Dermis blood vessel endothelial cell (primary cell): ENCODE measurements around the gene TRNP1. TPM values are rescaled to one million over a fixed set of nuclear protein-coding genes. Genes with fewer than 3 reads are reported as not detected.

ENCODE experiments used
- DNase-seq: peaks from one replicate; pipeline ENCODE4 v3.0.0; 2010
- total RNA-seq: library from RNA; depleted of rRNA; stranded (reverse); fragments of >200 nt; gene quantifications from 2 replicates; pipeline ENCODE4 v1.2.3, GENCODE V29; 2014

The TRNP1 gene
- total RNA-seq, 1 donor from 2014 or later: 4.8 TPM

DNA sequence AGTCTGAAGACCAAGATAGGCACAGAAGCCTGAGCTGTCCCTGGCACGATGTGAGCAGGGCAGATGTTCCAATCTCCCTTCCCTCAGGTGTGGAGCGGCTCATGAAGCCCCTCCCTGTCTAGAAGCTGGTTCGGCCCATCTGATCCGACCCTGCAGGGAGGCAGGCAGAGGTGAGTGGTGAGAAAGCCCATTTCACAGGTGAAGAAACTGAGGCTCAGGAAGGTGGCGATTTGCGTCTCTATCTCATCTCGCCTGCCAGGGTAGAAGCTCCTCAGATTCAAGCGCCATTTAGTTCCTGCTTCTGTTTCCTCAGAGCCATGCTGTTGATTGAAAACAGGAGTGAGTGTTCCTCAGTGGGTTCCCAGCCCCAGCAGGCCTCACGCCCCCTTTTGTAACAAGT is 36.0 kb downstream of the TRNP1 start:
- DNase-seq: no peak

DNA sequence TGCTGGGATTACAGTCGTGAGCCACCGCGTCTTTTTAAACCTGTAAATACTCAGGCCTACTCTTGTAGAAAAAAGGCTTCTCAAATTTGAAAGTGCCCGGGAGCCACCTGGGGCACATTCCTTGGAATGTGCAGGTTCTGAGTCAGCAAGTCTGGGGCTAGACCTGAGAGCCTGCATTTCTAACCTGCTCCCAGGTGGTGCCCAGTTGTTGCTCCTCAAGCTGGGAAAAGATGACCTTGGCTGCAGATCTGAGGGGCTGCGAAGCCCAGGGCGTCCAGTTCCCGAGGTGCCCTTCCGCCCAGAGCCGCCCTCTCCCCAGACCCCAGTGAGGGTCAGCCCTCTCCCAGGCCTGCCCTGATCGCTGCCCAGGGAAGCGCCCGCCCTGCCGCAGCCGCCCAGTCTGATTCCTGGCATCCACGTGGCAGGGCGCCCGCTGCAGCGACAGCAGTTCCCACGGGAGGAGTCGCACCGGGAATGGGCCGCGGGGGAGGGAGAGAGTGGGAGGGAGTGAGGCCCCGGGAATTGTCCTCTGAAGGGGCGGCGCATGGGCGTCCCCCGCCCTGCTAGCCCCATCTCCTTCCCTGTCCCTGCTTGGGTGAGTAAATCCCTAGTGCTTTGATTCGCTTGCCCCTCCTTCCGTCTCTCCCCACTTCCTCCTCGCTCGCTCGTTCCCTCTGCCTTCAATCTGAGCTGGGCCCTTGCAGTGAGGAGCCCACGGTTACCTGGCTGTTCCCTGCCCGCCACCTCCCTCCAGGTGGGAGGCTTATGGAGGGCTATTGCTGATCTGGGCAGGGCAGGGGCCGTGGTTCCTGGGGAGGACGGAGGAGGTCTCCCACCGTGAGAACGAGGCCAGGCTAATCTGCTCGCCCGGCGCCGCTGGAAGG is 38.0 kb downstream of the TRNP1 start:
- peak; percentile 66 for DNase-seq

DNA sequence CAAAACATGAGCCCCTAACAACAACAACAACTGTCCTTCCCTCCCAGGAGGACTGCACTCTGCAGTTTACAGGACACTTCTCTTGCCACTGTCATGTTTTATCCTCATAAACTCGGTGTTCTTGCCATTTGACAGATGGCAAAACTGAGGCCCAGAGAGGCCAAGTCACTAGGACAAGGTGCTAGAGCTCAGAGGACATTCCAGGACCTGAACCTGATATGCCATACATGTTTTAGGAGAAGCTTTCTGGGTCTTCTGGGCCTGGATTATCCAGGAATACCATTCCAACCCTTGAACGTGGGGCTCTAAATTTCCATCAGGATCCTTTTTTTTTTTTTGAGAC is 38.6 kb downstream of the TRNP1 start:
- no peak for DNase-seq

DNA sequence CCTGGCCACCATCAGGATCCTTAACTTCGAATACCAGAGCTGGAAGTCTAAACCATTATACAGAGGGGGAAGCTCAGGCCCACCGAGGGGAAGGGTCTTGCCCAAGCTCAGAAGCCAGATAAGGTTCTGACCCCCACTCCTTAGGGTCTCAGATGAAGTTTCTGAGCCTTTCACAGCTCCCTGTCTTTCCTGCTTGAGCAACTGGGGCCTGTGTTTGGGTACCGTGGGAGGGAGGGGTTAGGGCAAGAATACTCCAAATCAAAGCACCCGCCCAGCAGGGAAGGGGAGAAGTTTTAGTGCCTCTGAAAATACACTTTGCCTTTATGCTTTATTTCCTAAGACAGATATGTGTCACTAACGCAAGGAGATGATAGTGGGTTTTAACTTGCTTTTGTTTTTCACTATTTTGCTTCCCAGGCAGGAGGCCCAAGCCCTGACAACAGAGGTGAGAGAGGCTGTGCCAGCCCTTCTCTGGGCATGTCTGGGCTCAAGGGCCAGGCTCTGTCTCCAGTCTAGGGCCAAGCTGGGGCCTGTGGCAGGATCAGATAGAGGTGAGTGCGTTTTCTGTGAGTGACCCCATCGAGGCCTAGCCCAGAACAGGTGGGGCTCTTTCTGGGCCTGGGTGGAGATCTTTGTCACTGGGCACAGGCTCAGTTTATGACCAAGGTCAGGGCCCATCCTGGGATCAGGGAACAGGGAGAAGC is 39.7 kb downstream of the TRNP1 start:
- no peak for DNase-seq

DNA sequence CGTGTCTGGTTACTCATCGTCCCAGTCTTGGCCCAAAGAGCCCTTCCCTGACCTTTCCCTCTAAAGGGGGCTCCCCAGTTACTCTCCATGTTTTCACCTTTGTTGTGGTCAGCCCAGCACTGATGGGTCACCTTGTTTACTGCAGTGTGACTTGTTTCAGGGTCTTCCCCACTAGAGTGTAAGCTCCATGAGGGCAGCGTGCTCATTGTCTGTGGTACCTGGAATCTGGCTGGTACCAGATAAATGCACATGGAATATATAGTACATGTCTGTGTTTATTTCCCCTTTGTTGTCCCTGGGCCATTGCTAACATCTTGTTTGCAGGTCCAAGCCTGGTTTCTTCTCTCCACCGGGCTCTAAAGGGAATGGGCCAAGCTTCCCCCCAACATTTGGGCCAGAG is 41.9 kb downstream of the TRNP1 start:
- no peak for DNase-seq

DNA sequence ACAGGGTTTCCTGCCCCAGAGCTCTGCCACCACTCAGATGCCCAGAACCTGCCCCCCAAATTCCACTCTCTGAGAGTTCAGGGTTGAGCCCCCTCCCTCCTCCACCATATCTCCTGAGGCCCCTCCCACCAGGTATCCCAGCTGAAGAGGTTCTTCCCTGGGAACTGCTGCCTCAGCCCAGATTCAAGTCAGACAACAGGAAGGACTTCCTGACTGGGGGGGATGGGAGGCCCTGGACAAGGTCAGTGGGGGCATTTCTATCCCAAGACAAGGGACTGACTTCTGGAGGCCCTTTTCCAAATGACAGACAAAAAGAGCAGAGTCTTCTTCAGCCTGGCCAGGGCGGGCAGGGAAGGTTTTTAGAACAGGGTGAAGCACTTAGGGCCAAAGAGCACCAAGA is 43.2 kb downstream of the TRNP1 start:
- no peak for DNase-seq

DNA sequence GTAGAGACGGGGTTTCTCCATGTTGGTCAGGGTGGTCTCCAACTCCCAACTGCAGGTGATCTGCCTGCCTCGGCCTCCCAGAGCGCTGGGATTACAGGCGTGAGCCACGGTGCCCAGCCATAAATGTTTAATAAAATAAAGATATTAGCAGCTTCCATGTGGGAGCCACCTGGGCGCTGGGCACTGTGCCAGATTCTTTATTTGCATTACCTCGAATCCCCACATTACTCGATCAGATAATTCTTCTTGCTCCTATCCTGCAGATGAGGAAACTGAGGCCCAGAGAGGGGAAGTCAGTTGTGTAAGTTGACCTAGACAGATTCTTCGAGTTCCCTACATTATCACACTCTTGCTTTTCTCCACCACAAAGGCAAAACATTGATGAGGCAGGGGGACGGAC is 44.0 kb downstream of the TRNP1 start:
- no peak for DNase-seq

DNA sequence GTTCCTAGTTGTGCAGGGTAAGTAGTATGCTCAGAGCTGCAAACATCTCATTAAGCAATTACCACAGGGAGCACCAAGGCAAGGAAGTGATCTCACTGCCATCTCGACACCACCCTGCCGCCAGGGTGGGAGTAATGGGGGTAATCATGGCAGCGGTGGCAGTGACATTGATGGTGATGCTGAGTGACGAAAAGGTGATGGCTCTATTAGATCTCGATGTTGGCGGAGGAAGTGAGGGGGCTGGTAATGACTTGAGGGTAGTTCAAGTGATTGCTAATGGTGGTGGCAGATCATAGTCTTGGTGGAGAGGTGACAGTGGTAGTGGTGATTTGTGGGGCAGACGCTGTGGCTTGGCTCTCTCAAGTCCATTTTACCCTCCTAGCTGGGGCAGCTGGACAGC is 44.5 kb downstream of the TRNP1 start:
- no peak for DNase-seq

DNA sequence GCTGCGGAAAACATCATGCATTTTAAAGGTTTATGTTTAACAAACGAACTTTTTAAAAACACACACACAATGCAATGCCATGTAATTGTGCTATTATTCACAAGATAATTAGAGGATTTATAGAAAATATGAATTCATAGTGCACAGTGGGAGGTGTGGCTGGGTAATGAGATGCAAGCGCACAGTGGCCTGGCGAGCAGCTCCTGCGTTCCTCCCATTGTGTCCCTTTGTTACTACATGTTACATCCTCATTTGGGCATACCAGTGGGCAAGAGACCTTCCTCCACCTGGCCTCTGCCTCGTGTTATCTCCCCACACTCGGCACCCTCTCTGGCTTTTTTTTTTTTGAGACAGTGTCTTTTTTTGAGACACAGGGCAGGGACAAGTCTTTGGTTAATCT is 49.2 kb downstream of the TRNP1 start:
- DNase-seq: no peak

DNA sequence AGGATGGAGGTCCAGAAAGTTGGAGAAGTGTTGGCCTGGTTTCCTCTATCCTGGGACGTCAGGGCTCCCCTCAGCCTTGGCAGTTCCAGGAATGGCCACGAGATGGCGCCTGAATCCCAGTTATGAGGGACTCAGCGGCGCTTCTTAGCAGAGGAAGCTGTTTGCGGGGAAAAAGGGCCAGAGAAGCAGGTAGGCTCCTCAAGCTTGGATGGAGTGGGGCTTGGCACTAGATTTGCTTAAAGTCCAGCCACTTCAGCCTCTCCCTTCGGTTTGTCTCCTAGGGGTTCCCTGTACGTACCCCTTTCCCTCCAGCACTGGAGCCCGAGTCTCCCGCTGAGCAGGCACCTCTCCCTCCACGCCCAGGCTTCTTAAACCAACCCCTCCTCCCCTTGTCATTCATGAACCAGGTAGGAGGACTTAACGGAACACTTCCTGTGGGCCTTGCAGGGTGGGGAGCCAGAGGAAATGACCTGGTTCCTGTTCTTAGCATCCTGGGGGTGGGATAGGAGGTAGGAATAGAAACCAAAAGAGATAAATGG is 51.2 kb downstream of the TRNP1 start:
- DNase-seq: peak; percentile 87

DNA sequence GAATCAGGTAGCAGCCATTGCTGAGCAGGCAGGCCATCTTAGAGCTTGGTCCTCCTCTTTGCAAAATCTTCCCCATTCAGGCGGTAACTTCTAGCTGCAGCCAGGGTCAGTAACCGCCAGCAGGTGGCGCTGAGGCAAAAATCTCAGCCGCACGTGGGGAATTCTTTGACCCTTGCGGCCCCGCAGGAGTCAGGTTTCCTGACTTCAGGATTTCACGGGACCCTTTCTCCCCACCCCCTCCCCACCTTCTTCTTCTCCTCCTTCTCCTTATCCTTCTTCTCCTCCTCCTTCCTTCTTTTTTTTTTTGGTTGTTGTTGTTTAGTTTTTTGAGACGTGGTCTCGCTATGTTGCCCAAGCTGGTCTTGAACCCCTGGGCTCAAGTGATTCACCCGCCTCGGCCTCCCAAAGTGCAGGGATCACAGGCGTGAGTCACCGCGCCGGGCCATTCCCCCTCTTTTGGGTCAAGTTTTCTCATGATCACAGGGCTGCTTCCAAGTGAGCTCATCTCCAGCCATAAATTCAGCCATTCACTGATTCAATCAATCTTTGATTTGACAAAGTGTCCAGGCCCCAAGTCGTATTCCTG is 52.6 kb downstream of the TRNP1 start:
- DNase-seq: peak; percentile 73

DNA sequence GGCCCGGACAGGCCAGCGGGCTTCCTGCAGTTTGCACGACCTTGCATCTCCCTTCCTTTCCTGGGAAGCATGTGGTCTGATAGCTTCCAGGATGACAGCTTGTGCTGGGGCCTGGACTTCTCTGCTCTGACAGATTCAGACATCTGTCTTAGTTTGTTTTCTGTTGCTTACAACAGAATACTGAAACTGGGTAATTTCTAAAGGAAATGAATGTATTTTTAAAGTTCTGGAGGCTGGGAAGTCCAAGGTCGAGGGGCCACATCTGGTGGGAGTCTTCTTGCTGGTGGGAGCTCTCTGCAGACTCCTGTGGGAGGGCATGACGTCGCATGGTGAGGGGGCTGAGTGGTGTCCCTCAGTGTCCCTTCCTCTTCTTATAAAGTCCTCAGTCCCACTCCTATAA is 54.4 kb downstream of the TRNP1 start:
- DNase-seq: no peak

DNA sequence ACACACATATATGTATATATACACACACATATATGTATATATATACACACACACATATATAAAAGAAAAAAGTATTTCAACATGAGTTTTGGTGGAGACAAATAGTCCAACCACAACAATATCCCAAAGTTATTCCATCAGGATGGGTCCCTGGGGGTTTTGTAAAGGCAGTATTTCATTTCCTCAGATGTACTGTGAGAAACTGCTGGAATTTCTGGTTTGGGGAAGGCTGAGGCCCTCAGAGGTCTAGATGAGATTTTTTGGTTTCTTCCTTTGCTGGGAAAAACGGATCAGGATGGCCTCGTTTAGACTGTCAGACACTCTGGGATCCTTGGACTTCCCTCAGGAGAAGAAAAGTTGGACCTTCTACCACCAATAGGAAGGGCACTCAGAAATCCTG is 55.6 kb downstream of the TRNP1 start:
- DNase-seq: no peak

DNA sequence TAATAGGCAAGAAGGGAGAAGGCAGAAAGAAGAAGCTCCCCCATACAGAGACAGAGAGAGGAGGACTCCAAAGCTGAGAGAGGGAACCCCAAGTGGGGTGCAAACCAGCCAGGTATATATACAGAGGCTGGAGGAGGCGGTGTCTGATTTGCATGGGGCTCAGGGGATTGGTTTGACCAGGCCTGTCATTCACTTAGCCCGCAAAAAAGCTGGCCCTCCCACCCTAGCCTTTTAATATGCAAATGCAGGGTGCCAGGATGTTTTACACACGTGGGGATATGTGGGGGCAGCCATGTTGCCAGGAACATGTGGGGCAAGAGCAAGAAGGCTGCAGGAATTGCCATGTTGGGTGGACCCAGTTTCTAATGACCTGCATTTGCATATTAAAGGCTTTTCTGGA is 56.1 kb downstream of the TRNP1 start:
- no peak for DNase-seq

Other genes starting within 250 kb of the TRNP1 start
- gene PIGV, start 205.7 kb upstream of the TRNP1 start, total RNA-seq: 9.4 and 10.1 TPM in 2 replicates
- 6.8 and 9.2 TPM in 2 replicates for gene ZDHHC18, start 167.0 kb upstream of the TRNP1 start, total RNA-seq
- gene SFN, start 130.5 kb upstream of the TRNP1 start, total RNA-seq: 0.51 and 0.70 TPM in 2 replicates
- 9.4 and 10.7 TPM in 2 replicates for gene GPN2, start 103.4 kb upstream of the TRNP1 start, total RNA-seq
- 10.7 and 11.2 TPM in 2 replicates for gene GPATCH3, start 93.2 kb upstream of the TRNP1 start, total RNA-seq
- not detected in 2 replicates for gene NR0B2, start 79.7 kb upstream of the TRNP1 start, total RNA-seq
- 20.4 and 33.3 TPM in 2 replicates for gene NUDC, start 71.9 kb upstream of the TRNP1 start, total RNA-seq
- gene KDF1, start 33.2 kb upstream of the TRNP1 start, total RNA-seq: not detected in 2 replicates
- 0.17 and 0.33 TPM in 2 replicates for gene TENT5B, start 19.2 kb downstream of the TRNP1 start, total RNA-seq
- 5.6 and 20.1 TPM in 2 replicates for gene SLC9A1, start 161.4 kb downstream of the TRNP1 start, total RNA-seq
- 32.7 and 51.4 TPM in 2 replicates for gene WDTC1, start 240.9 kb downstream of the TRNP1 start, total RNA-seq